ENCODE measurements around the gene INPP5D.
A peak's percentile ranks its signal among the peaks of the same experiment; 100 is the strongest.
"Not testable (repeated sequence)": the region's sequence is repeated elsewhere in the genome, so short reads cannot be mapped to it uniquely, and the experiment has no call there.

Gene INPP5D

GRCh38 chr2:233085037-233085838, 25.1 kb downstream of the INPP5D start:
- DNase-seq, result no peak
- in situ Hi-C loops (cut with HindIII; ENCODE audit: low pct_ligation_motif_present, low pct_unique_long_range_greater_than_20kb, low sequenced_read_pairs), result no loop called here

GRCh38 chr2:233085839-233086150, 25.7 kb downstream of the INPP5D start:
- DNase-seq, result no peak
- in situ Hi-C loops (cut with HindIII; ENCODE audit: low pct_ligation_motif_present, low pct_unique_long_range_greater_than_20kb, low sequenced_read_pairs), result no loop called here

GRCh38 chr2:233087713-233088112, 27.6 kb downstream of the INPP5D start:
- DNase-seq, result no peak
- in situ Hi-C loops (cut with HindIII; ENCODE audit: low pct_ligation_motif_present, low pct_unique_long_range_greater_than_20kb, low sequenced_read_pairs), result no loop called here

GRCh38 chr2:233088972-233089345, 28.8 kb downstream of the INPP5D start:
- in situ Hi-C loops (cut with HindIII; ENCODE audit: low pct_ligation_motif_present, low pct_unique_long_range_greater_than_20kb, low sequenced_read_pairs), result no loop called here
- no peak for DNase-seq

- no peak for DNase-seq
- in situ Hi-C loops (cut with HindIII; ENCODE audit: low pct_ligation_motif_present, low pct_unique_long_range_greater_than_20kb, low sequenced_read_pairs), result no loop called here
Observed at GRCh38 chr2:233089851-233090250, 29.7 kb downstream of the INPP5D start.

GRCh38 chr2:233090879-233091278, 30.7 kb downstream of the INPP5D start:
- no peak for DNase-seq

GRCh38 chr2:233091595-233092375, 31.6 kb downstream of the INPP5D start:
- in situ Hi-C loops (cut with HindIII; ENCODE audit: low pct_ligation_motif_present, low pct_unique_long_range_greater_than_20kb, low sequenced_read_pairs), result no loop called here
- DNase-seq, result no peak

More at GRCh38 chr2:233090879-233091278, 30.7 kb downstream of the INPP5D start:
- in situ Hi-C loops (cut with HindIII; ENCODE audit: low pct_ligation_motif_present, low pct_unique_long_range_greater_than_20kb, low sequenced_read_pairs), result no loop called here

- in situ Hi-C loops (cut with HindIII; ENCODE audit: low pct_ligation_motif_present, low pct_unique_long_range_greater_than_20kb, low sequenced_read_pairs), result no loop called here
Observed at GRCh38 chr2:233092432-233093165, 32.5 kb downstream of the INPP5D start.

GRCh38 chr2:233093166-233093448, 33.0 kb downstream of the INPP5D start:
- in situ Hi-C loops (cut with HindIII; ENCODE audit: low pct_ligation_motif_present, low pct_unique_long_range_greater_than_20kb, low sequenced_read_pairs), result no loop called here
- DNase-seq, result no peak

More at GRCh38 chr2:233092432-233093165, 32.5 kb downstream of the INPP5D start:
- DNase-seq, result no peak

- in situ Hi-C loops (cut with HindIII; ENCODE audit: low pct_ligation_motif_present, low pct_unique_long_range_greater_than_20kb, low sequenced_read_pairs), result no loop called here
- no peak for DNase-seq
Observed at GRCh38 chr2:233093721-233094120, 33.6 kb downstream of the INPP5D start.

- in situ Hi-C loops (cut with HindIII; ENCODE audit: low pct_ligation_motif_present, low pct_unique_long_range_greater_than_20kb, low sequenced_read_pairs), result no loop called here
- no peak for DNase-seq
Observed at GRCh38 chr2:233094614-233095013, 34.5 kb downstream of the INPP5D start.

- DNase-seq, result no peak
- in situ Hi-C loops (cut with HindIII; ENCODE audit: low pct_ligation_motif_present, low pct_unique_long_range_greater_than_20kb, low sequenced_read_pairs), result no loop called here
Observed at GRCh38 chr2:233096006-233096405, 35.9 kb downstream of the INPP5D start.

GRCh38 chr2:233098618-233099017, 38.5 kb downstream of the INPP5D start:
- peak; percentile 31 for DNase-seq
- in situ Hi-C loops (cut with HindIII; ENCODE audit: low pct_ligation_motif_present, low pct_unique_long_range_greater_than_20kb, low sequenced_read_pairs), result no loop called here

- DNase-seq; in situ Hi-C loops (cut with HindIII; ENCODE audit: low pct_ligation_motif_present, low pct_unique_long_range_greater_than_20kb, low sequenced_read_pairs): not testable (repeated sequence)
Observed at GRCh38 chr2:233099820-233100191, 39.7 kb downstream of the INPP5D start.

- no peak for DNase-seq
- in situ Hi-C loops (cut with HindIII; ENCODE audit: low pct_ligation_motif_present, low pct_unique_long_range_greater_than_20kb, low sequenced_read_pairs), result no loop called here
Observed at GRCh38 chr2:233100192-233100998, 40.3 kb downstream of the INPP5D start.

- in situ Hi-C loops (cut with HindIII; ENCODE audit: low pct_ligation_motif_present, low pct_unique_long_range_greater_than_20kb, low sequenced_read_pairs), result no loop called here
- no peak for DNase-seq
Observed at GRCh38 chr2:233101141-233101540, 41.0 kb downstream of the INPP5D start.

- in situ Hi-C loops (cut with HindIII; ENCODE audit: low pct_ligation_motif_present, low pct_unique_long_range_greater_than_20kb, low sequenced_read_pairs), result no loop called here
Observed at GRCh38 chr2:233101816-233102215, 41.7 kb downstream of the INPP5D start.

GRCh38 chr2:233105156-233105895, 45.2 kb downstream of the INPP5D start:
- in situ Hi-C loops (cut with HindIII; ENCODE audit: low pct_ligation_motif_present, low pct_unique_long_range_greater_than_20kb, low sequenced_read_pairs), result no loop called here
- no peak for DNase-seq

More at GRCh38 chr2:233101816-233102215, 41.7 kb downstream of the INPP5D start:
- no peak for DNase-seq
